Epithelial cell of proximal tubule (primary cell): ENCODE data around the gene CAMKK1. TPM values are rescaled to one million over a fixed set of nuclear protein-coding genes. Genes with fewer than 3 reads are reported as not detected.

Source experiments
- DNase-seq: peaks from one replicate; pipeline ENCODE4 v3.0.0-alpha.2; 2011; ENCODE audit warnings: low read depth
- H3K4me3 ChIP-seq: 2 replicates; pipeline ENCODE4 v1.5.1; 2011; ENCODE audit warnings: low read depth, mild to moderate bottlenecking, low read length
- total RNA-seq: library from RNA; depleted of rRNA; stranded (reverse); fragments of >200 nt; gene quantifications from 2 replicates; pipeline ENCODE4 v1.2.3, GENCODE V29; 2015
- TF ChIP-seq, protein P1 (sequence below): conservative IDR thresholded peaks from 2 replicates; pipeline ENCODE4 v1.5.1; 2012; ENCODE audit warnings: low read depth, mild to moderate bottlenecking, low read length

Gene CAMKK1
- total RNA-seq, 1 donor from 2014 or later: 7.1 TPM

DNA sequence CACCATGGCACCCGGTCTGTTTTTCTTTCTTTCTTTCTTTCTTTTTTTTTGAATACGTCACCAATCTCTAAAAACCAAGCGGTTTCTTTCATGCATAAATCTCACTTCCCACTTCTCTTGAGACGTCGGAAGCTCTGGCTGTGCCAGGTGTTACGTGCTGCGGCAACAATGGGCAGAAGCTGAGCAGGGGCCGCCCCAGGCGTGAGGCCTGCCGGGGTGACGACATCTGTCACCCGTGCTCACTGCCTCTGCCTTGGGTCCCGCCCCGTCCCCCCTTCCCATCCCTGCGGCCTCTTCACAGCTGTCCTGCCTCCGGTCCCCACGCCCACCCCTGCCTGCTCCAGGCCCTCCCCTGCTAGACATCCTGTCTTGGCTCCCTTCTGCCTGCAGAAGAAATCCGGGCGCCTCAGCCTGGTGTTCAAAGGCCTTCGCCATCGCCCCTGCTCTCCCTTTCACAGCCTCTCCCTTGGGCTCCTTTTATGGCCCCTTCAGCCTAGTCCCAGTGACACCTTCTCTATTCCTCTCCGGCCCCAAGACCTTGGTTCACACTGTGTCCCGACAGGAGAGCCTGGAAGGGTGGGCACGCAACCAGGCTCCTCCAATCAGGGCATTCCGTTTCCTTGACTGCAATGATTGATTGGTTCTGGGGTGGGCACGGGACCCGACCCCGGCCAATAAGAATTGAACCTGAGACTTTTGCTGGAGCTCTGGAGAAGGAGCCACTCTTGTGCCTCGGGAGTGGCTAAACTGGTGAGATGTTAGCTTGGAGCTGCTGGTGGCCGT lies 18.6 kb upstream of the CAMKK1 start:
- TF ChIP-seq, protein P1, sequence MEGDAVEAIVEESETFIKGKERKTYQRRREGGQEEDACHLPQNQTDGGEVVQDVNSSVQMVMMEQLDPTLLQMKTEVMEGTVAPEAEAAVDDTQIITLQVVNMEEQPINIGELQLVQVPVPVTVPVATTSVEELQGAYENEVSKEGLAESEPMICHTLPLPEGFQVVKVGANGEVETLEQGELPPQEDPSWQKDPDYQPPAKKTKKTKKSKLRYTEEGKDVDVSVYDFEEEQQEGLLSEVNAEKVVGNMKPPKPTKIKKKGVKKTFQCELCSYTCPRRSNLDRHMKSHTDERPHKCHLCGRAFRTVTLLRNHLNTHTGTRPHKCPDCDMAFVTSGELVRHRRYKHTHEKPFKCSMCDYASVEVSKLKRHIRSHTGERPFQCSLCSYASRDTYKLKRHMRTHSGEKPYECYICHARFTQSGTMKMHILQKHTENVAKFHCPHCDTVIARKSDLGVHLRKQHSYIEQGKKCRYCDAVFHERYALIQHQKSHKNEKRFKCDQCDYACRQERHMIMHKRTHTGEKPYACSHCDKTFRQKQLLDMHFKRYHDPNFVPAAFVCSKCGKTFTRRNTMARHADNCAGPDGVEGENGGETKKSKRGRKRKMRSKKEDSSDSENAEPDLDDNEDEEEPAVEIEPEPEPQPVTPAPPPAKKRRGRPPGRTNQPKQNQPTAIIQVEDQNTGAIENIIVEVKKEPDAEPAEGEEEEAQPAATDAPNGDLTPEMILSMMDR: no peak
- no peak overlapping the region for H3K4me3 ChIP-seq
- no peak for DNase-seq

DNA sequence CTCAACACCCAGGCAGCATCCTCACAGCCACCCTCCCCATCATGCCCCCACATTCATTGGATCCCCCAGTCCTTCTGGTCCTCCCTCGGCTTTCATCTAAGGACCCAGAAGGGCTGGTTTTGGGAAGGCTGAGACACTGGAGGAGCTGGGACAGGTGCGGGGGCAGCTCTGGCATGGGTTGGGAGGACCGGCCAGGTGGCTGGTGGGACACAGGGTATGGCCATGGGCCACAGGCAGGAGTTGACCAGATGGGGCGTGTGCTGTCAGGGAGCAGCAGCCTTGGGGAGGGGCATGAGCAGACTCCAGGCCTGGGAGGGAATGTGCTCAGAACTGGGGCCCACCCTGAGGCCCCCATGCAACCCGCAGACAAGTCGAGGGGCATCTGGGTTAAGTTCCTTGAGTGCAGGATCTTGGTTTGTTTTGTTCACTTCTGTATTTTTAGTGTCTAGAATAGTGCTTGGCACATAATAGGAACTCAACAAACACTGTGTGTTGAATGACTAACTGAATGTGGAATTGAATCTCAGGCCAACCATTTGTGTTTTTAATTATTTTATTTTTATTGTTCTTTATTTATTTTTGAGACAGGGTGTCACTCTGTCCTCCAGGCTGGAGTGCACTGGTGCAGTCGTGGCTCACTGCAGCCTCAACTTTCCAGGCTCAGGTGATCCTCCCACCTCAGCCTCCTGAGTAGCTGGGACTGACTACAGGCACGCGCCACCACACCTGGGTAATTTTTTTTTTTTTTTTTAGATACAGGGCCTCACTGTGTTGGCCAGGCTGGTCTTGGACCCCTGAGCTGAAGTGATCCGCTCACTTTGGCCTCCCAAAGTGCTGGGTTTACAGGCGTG lies 17.8 kb upstream of the CAMKK1 start:
- TF ChIP-seq, protein P1: no peak
- H3K4me3 ChIP-seq: no peak overlapping the region
- DNase-seq: no peak

DNA sequence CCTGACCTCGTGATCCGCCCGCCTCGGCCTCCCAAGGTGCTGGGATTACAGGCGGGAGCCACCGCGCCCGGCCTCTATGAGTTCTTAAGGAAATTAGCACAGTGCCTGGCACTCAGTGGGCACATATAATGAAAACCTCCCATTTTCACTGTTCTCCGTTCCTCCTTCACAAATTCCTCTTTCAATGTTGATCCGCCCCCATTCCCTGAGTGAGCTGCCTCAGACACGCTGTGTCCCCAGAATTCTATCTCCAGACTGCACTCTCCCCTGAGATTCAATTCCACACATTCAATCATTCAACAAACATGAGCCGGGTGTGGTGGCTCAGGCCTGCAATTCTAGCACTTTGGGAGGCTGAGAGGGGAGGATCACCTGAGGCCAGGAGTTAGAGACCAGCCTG lies 16.4 kb upstream of the CAMKK1 start:
- no peak for DNase-seq
- TF ChIP-seq, protein P1: no peak
- no peak overlapping the region for H3K4me3 ChIP-seq

DNA sequence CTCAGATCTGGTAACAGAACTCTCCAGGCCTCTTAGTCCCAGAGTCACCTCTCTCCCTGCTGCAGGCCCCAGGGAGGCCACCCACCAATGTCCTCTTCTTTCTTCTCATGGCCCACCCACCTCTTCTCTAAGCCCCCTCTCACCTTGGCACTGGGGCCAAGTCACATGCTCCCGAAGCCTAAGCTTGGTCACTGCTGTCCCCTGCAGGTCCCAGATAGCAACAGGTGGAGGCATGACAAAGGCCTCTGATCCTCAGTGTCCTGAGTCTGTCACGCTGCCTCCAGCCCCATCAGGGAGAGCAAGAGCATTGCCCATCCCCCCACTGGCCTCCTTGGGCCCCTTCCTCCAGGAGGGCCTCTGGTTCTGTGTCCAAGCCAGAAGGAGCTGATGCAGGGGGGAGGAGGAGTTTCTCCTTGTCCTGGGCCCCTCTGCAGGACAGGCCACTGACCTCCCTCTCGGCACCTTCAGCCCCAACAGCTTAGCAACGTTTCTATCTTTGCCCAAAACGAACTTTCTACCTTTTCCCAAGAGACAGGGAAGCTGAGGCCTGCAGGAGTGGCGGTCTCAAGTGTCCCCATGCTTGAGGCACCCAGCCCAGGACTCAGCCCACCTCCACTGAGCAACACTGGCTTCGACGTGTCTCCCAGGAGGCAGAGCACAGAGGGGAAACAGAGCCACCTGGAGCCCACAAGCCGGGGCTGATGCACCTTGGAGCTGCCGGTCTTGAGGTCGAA lies 14.8 kb upstream of the CAMKK1 start:
- no peak for DNase-seq
- no peak overlapping the region for H3K4me3 ChIP-seq
- TF ChIP-seq, protein P1: peak; percentile 63

DNA sequence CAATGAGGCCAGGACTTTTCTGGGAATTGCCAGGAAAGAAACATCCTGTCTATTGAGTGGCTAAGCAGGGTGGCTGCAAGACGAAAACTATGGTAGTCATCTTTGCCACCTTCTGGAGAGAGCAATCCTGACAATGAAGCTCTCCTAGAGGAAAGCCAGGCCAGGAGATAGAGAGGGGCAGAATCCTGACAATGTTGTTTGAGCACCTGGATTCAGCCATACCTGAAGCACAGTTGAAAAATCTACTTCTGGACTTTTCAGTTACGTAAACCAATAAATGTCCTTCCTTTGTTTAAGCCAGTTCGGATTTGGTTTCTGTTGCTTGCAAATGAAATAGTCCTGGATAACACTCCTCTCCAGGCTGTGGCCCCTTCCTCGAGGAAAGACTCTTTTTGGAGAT lies 14.0 kb upstream of the CAMKK1 start:
- TF ChIP-seq, protein P1: no peak
- DNase-seq: no peak
- no peak overlapping the region for H3K4me3 ChIP-seq

DNA sequence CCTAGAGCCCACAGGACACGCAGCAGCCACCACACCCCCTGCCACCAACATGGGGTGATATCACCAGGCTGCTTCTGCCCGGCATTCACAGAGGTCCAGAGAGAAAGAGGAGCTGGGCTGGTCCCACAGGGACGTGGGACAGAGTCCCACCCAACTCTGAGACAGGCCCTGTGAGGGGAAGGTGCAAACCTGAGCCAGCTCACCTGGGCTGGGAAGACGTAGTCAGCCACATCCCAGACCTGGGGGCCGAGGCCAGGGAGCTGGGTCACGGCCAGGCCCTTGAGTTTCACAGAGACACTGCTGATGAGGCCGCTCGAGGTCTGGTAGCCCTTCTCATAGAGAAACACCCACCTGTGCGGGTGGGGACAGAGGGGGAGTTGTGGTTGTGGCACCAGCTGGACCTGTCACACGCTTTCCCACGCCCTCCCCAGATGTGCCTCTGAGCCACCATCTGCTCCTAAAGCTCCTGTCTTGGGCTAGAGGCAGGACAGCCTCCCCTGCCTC lies 12.2 kb upstream of the CAMKK1 start:
- DNase-seq: no peak
- no peak overlapping the region for H3K4me3 ChIP-seq
- TF ChIP-seq, protein P1: no peak
